ENCODE data around the gene TMEM151B. TPM values are rescaled to one million over a fixed set of nuclear protein-coding genes. Genes with fewer than 3 reads are reported as not detected.

TMEM151B gene
- total RNA-seq, 2 donors from 2014 or later, result not detected

DNA sequence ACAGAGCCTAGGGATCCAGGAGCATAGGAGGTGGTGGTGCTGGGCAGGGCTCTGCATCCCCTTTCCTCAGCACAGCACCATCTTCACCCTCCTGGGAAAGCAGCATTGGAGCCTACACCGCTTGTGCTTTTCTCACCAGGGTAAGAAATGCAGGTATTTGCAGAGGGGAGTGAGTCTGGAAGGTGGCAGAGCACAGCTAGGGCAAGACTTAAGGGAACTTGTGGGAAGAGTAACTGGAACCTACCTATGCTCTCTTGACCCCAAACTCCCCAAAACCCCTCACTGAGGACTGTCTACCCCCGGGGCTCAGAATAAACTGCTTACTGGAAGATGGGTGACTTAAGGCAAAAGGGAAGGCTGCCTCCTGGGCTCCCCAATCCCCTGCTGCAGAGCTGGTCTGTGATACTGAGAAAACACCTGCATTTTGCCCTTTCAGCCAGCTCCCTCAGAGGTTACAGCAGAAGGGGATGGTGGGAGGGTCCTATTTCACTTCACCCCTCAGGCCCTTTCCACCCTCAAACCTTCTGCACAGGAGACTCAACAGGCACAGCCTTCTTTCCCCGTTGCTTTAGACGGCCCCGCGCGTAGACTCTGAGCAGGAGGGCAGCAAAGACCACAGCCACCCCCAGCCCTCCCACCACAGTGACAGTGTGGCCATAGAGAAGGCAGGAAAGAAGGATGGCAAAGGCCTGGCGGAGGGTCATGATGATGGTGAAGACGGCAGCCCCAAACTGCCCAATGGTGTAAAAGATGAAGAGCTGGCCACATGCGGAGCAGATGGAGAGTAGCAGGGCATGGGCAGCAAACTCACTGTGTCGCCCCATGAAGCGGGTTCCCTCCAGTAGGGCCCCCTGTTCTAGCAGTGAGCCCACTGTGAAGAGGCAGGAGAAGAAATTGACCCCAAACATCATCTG lies 15.8 kb upstream of the TMEM151B start:
- Histone ChIP-seq H3K4me1 (ENCODE audit: control insufficient read depth in 1 of 2, low read depth in 2 of 2) (peaks cover 12 to 25% of the 10 kb centered on the region in 2 donors), H3K4me3 (no peak overlapping the region), H3K9me3 (no peaks in the 10 kb centered on the region), H3K36me3 (peaks cover 51% of the 10 kb centered on the region), H3K27ac (no peak overlapping the region), H3K27me3 (replicated peaks; ENCODE audit: insufficient read depth) (no peaks in the 10 kb centered on the region)
- ATAC-seq (ENCODE audit: insufficient number of reproducible peaks, low FRiP score, low read depth), result no peak
- DNase-seq (ENCODE audit: low spot score), result no peak
- TF ChIP-seq, protein P1, sequence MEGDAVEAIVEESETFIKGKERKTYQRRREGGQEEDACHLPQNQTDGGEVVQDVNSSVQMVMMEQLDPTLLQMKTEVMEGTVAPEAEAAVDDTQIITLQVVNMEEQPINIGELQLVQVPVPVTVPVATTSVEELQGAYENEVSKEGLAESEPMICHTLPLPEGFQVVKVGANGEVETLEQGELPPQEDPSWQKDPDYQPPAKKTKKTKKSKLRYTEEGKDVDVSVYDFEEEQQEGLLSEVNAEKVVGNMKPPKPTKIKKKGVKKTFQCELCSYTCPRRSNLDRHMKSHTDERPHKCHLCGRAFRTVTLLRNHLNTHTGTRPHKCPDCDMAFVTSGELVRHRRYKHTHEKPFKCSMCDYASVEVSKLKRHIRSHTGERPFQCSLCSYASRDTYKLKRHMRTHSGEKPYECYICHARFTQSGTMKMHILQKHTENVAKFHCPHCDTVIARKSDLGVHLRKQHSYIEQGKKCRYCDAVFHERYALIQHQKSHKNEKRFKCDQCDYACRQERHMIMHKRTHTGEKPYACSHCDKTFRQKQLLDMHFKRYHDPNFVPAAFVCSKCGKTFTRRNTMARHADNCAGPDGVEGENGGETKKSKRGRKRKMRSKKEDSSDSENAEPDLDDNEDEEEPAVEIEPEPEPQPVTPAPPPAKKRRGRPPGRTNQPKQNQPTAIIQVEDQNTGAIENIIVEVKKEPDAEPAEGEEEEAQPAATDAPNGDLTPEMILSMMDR (IDR thresholded peaks at IDR 0.05), result no peak

DNA sequence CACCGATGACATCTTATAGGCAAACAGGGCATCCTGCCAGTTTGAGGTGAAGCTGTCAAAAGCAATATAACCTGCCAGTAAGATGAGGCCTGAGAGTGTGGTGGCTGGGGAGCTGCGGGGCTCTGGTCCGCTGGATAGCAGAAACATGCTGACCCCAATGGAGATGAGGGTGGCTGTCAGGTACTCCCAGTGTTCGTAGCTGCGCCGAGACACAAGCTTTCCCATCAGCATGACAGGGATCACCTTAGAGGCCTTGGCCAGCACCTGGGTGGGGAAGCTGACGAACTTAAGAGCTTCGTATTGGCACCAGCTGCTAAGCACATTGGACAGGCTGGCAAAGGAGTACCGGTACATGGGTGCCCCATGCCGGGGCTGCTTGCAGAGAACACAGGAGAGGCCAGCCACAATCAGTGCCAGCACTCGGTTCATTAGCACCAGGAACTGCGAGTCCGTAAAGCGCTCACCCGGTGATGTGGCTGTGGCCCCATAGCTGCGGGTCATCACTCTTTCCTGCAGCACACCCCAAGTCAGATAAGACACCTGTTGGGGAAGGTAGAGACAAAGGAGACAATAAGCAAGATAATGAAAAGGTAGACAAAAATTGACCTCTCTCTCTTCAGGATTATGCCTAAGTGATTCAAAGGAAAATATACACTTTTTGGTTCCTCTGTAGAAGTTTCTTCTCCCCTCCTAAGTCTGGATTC lies 15.0 kb upstream of the TMEM151B start:
- no peak overlapping the region for H3K27ac ChIP-seq
- H3K4me3 ChIP-seq, result no peak overlapping the region
- ATAC-seq (ENCODE audit: insufficient number of reproducible peaks, low FRiP score, low read depth) (no peak), DNase-seq (ENCODE audit: low spot score) (no peak)
- peaks cover 12 to 21% of the 10 kb centered on the region in 2 donors for H3K4me1 ChIP-seq (ENCODE audit: control insufficient read depth in 1 of 2, low read depth in 2 of 2)
- TF ChIP-seq, protein P1 (IDR thresholded peaks at IDR 0.05), result no peak
- H3K36me3 ChIP-seq, result peaks cover 42% of the 10 kb centered on the region
- no peaks in the 10 kb centered on the region for H3K9me3 ChIP-seq
- H3K27me3 ChIP-seq (replicated peaks; ENCODE audit: insufficient read depth), result no peaks in the 10 kb centered on the region

DNA sequence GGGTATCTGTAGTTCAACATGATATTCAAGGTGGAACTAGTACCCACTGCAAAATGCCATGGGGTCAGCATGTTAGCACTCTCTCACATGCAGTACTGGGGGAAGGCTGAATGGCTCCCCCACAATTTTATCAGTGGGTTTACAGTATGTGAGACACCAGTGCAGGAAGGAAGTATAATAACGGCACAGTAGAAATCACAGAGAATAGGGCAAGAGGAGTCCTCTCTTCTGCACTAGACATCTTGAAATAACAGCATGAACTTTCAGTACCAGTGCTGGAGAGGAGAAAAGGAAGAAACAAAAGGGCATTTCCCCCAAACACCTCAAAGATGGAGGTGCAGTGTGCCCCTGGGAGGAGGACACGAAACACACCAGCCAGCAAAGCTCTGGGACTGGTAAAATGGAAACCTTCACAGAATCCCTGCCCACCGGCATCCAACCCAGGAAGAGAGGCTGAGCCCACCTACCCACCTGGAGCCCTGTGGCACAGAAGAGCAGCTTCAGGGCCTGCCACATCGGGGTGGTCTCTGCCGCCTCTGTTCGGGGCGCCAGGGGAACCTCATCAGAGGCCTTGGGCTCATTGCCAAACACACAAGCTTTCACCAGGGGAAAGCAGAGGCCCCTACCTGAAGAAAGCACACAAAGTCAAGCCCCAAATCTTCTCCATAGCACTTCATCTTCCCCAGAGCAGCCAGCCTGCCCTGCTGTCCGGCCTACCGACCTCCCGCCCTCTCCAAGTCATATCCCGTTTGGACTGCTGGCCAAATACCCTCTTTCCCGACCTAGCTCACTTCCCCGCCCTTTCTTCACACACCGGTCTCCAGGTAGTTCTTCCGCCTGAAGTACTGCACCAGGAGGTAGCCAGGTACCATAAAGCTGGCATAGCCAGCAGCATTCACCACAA lies 14.1 kb upstream of the TMEM151B start:
- no peaks in the 10 kb centered on the region for H3K27me3 ChIP-seq (replicated peaks; ENCODE audit: insufficient read depth)
- peaks cover 12 to 17% of the 10 kb centered on the region in 2 donors for H3K4me1 ChIP-seq (ENCODE audit: control insufficient read depth in 1 of 2, low read depth in 2 of 2)
- peaks cover 34% of the 10 kb centered on the region for H3K36me3 ChIP-seq
- peak overlapping the region; percentile 59 to 76 for H3K27ac ChIP-seq
- TF ChIP-seq, protein P1 (IDR thresholded peaks at IDR 0.05), result no peak
- H3K4me3 ChIP-seq, result peak overlapping the region; percentile 88
- no peak for ATAC-seq (ENCODE audit: insufficient number of reproducible peaks, low FRiP score, low read depth)
- H3K9me3 ChIP-seq, result no peaks in the 10 kb centered on the region
- DNase-seq (ENCODE audit: low spot score), result no peak

DNA sequence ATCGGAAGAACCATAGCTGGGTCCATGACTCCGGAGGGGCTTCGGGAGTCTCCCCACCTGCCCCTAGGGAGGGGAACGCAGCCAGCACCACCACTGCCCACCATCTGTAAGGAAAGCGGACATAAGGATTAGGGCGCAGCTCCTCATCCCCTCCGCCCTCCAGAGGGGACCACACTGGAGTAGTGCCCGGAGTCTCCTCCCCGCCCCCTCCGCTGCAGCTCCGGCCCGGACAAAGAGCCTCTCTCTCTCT lies 13.6 kb upstream of the TMEM151B start:
- ATAC-seq (ENCODE audit: insufficient number of reproducible peaks, low FRiP score, low read depth) (no peak), DNase-seq (ENCODE audit: low spot score) (no peak)
- Histone ChIP-seq H3K9me3 (no peaks in the 10 kb centered on the region), H3K4me3 (peak overlapping the region; percentile 88), H3K27ac (peak overlapping the region; percentile 59 to 76), H3K36me3 (peaks cover 28% of the 10 kb centered on the region), H3K27me3 (replicated peaks; ENCODE audit: insufficient read depth) (no peaks in the 10 kb centered on the region), H3K4me1 (ENCODE audit: control insufficient read depth in 1 of 2, low read depth in 2 of 2) (peaks cover 12 to 17% of the 10 kb centered on the region in 2 donors)
- TF ChIP-seq, protein P1 (IDR thresholded peaks at IDR 0.05), result no peak

Data from thoracic aorta (tissue), 2 donors.